ENCODE results near the gene HOXD8. TPM values are rescaled to one million over a fixed set of nuclear protein-coding genes. Genes with fewer than 3 reads are reported as not detected.

HOXD8 gene
- total RNA-seq, 1 donor from 2014 or later: not detected

DNA sequence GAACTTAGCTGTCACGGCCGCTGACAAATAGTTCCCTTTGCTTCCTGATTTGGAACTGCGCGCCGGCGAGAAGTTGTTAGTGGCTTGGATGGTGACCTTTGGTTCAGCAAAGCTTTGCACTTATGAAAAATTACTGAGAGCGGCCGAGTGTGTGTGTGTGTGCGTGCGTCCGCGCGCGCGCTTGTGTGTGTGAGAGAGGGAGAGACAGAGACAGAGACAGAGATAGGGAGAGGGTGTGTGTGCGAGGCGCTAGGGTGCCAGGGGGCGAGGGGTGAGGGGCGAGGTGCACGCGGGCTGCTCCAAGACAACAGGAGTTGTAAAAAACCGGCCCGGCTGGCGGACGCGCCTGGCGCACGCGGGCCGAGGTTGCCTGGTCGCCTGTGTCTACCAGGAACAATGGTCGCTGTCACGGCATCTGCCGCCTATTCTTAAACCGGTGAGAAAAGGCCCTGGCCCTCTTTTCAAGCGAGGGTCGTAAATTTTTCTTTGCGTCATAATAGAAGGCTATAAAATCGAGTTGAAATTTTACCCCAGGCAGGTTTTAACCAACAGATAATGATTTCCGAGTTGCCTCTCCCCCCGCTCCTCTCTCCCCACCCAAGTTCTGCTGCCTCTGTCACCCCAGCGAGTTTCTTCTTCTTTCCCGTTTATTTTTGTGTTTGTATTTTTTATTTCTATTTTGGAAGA is 28.1 kb downstream of the HOXD8 start:
- peaks cover 85% of the 10 kb centered on the region for H3K27me3 Mint-ChIP-seq (ENCODE audit: unreplicated experiment)
- no peak for DNase-seq (ENCODE audit: extremely low spot score, unreplicated experiment)
- no peaks in the 10 kb centered on the region for H3K9me3 Mint-ChIP-seq (ENCODE audit: unreplicated experiment)
- TF ChIP-seq, protein P1, sequence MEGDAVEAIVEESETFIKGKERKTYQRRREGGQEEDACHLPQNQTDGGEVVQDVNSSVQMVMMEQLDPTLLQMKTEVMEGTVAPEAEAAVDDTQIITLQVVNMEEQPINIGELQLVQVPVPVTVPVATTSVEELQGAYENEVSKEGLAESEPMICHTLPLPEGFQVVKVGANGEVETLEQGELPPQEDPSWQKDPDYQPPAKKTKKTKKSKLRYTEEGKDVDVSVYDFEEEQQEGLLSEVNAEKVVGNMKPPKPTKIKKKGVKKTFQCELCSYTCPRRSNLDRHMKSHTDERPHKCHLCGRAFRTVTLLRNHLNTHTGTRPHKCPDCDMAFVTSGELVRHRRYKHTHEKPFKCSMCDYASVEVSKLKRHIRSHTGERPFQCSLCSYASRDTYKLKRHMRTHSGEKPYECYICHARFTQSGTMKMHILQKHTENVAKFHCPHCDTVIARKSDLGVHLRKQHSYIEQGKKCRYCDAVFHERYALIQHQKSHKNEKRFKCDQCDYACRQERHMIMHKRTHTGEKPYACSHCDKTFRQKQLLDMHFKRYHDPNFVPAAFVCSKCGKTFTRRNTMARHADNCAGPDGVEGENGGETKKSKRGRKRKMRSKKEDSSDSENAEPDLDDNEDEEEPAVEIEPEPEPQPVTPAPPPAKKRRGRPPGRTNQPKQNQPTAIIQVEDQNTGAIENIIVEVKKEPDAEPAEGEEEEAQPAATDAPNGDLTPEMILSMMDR (IDR thresholded peaks at IDR 0.05): no peak
- H3K27ac Mint-ChIP-seq (ENCODE audit: unreplicated experiment): no peak overlapping the region
- H3K4me1 Mint-ChIP-seq (ENCODE audit: unreplicated experiment): peaks cover 19% of the 10 kb centered on the region
- peak overlapping the region; percentile 8 for H3K4me3 Mint-ChIP-seq (ENCODE audit: unreplicated experiment)
- no peaks in the 10 kb centered on the region for H3K36me3 Mint-ChIP-seq (ENCODE audit: unreplicated experiment)

GRCh38 chr2:176158186-176158591 is 28.7 kb downstream of the HOXD8 start:
- H3K4me1 Mint-ChIP-seq (ENCODE audit: unreplicated experiment): peaks cover 19% of the 10 kb centered on the region
- H3K27ac Mint-ChIP-seq (ENCODE audit: unreplicated experiment): no peak overlapping the region
- TF ChIP-seq, protein P1 (IDR thresholded peaks at IDR 0.05): no peak
- H3K4me3 Mint-ChIP-seq (ENCODE audit: unreplicated experiment): no peak overlapping the region
- no peaks in the 10 kb centered on the region for H3K9me3 Mint-ChIP-seq (ENCODE audit: unreplicated experiment)
- H3K36me3 Mint-ChIP-seq (ENCODE audit: unreplicated experiment): no peaks in the 10 kb centered on the region
- DNase-seq (ENCODE audit: extremely low spot score, unreplicated experiment): no peak
- H3K27me3 Mint-ChIP-seq (ENCODE audit: unreplicated experiment): peaks cover 84% of the 10 kb centered on the region

DNA sequence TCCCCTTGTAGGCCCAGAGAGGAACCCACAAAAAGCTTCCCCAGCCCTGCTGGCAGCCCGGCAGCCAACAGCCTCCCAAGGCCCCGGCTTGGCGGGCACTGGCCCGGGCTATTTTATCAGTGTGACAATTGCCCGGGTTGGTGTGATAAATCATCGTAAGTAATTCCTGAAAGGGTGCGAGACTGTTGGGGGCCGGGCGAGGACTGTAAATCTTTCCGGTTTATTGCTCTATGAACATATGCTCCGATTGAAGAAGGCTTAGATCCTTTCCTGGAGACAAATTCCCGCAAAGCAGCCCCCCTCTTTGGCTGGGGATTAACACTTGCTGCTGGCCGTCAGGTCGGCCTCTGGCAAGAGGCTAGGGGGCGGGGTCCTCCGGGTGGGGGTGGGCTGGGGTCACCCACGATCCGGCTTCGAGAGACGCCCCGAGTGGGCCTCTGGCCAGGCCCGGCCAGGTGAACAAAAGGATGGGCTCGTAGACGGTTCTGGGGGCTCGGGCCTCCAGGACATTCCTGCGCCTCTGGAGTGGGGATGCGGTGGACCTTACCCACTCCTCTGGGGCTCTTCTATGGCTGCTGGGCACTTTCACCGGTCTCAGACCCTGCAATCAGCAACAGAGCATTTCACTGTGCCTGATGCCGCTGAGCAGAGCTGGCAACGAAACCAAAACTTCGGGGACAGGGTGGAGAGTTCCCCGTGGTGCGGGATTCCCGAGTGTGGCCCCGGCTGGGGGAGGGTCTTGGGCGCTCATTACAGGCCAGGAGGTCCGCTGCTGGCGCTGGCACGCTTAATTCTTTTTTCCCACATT is 29.6 kb downstream of the HOXD8 start:
- no peak overlapping the region for H3K27ac Mint-ChIP-seq (ENCODE audit: unreplicated experiment)
- peaks cover 19% of the 10 kb centered on the region for H3K4me1 Mint-ChIP-seq (ENCODE audit: unreplicated experiment)
- H3K4me3 Mint-ChIP-seq (ENCODE audit: unreplicated experiment): no peak overlapping the region

GRCh38 chr2:176159663-176160250 is 30.3 kb downstream of the HOXD8 start:
- peaks cover 84% of the 10 kb centered on the region for H3K27me3 Mint-ChIP-seq (ENCODE audit: unreplicated experiment)
- peaks cover 3% of the 10 kb centered on the region for H3K9me3 Mint-ChIP-seq (ENCODE audit: unreplicated experiment)
- H3K4me3 Mint-ChIP-seq (ENCODE audit: unreplicated experiment): no peak overlapping the region
- no peak for DNase-seq (ENCODE audit: extremely low spot score, unreplicated experiment)
- no peaks in the 10 kb centered on the region for H3K36me3 Mint-ChIP-seq (ENCODE audit: unreplicated experiment)
- H3K4me1 Mint-ChIP-seq (ENCODE audit: unreplicated experiment): peaks cover 19% of the 10 kb centered on the region
- H3K27ac Mint-ChIP-seq (ENCODE audit: unreplicated experiment): no peak overlapping the region
- TF ChIP-seq, protein P1 (IDR thresholded peaks at IDR 0.05): no peak

More for the DNA sequence above, 29.6 kb downstream of the HOXD8 start:
- TF ChIP-seq, protein P1 (IDR thresholded peaks at IDR 0.05): no peak
- no peaks in the 10 kb centered on the region for H3K36me3 Mint-ChIP-seq (ENCODE audit: unreplicated experiment)
- H3K9me3 Mint-ChIP-seq (ENCODE audit: unreplicated experiment): peaks cover under 1% of the 10 kb centered on the region
- no peak for DNase-seq (ENCODE audit: extremely low spot score, unreplicated experiment)
- H3K27me3 Mint-ChIP-seq (ENCODE audit: unreplicated experiment): peaks cover 84% of the 10 kb centered on the region

All from osteocyte (in vitro differentiated cells).